ENCODE data around the gene RFX4. TPM values are rescaled to one million over a fixed set of nuclear protein-coding genes. Genes with fewer than 3 reads are reported as not detected.

The RFX4 gene
- total RNA-seq: 52.1 and 53.8 TPM in 2 replicates
- long read RNA-seq, partial matches to known transcripts: 71 of 94 reads
- long read RNA-seq, other reads (novel, unspliced or antisense): 19 of 94 reads

GRCh38 chr12:106582641-106583230 is at the start of gene RFX4:
Gene RFX4, plus strand, starts transcription at chr12:106583004. Its CDS starts 317 bp downstream, at chr12:106583321.
- Mint-ChIP-seq H3K27me3 (ENCODE audit: low read depth) (peaks cover 71% of the 10 kb centered on the region), H3K4me1 (peaks cover 45% of the 10 kb centered on the region), H3K4me3 (peak within 1 kb of the TSS; percentile 100), H3K36me3 (ENCODE audit: low read depth) (no peaks in the 10 kb centered on the region), H3K27ac (ENCODE audit: unreplicated experiment) (peak within 1 kb of the TSS; percentile 98), H3K9me3 (no peaks in the 10 kb centered on the region)
- no peak for TF ChIP-seq CTCF (conservative IDR thresholded peaks at IDR 0.05)
- peak; percentile 69 for DNase-seq (ENCODE audit: low read depth, low spot score)

DNA sequence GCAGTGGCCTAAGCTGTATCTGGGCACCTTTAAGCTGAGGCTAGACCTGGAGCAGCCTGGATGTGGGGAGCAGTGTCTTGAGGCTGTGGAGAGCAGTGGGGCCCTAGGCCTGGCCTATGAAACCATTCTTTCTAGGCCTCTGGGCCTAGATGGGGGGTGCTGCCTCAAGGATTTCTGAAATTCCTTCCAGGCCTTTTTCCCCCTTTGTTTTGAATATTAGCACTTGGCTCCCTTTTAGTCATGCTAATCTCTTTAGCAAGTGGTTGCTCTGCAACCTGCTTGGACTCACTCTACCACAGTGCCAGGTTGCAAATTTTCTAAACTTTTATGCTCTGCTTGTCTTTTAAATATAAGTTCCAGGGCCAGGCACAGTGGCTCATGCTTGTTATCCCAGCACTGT is 41.6 kb upstream of the RFX4 start:
- DNase-seq (ENCODE audit: low read depth, low spot score): no peak
- no peak for TF ChIP-seq CTCF (conservative IDR thresholded peaks at IDR 0.05)
- Mint-ChIP-seq H3K4me1 (no peaks in the 10 kb centered on the region), H3K9me3 (peaks cover 13% of the 10 kb centered on the region), H3K36me3 (ENCODE audit: low read depth) (no peaks in the 10 kb centered on the region), H3K27me3 (ENCODE audit: low read depth) (no peaks in the 10 kb centered on the region), H3K4me3 (no peak overlapping the region), H3K27ac (ENCODE audit: unreplicated experiment) (no peak overlapping the region)

GRCh38 chr12:106551410-106551809 is 31.4 kb upstream of the RFX4 start:
- Mint-ChIP-seq H3K4me3 (no peak overlapping the region), H3K4me1 (no peaks in the 10 kb centered on the region), H3K36me3 (ENCODE audit: low read depth) (peaks cover 11% of the 10 kb centered on the region), H3K27me3 (ENCODE audit: low read depth) (no peaks in the 10 kb centered on the region), H3K27ac (ENCODE audit: unreplicated experiment) (no peak overlapping the region), H3K9me3 (peaks cover 26% of the 10 kb centered on the region)
- no peak for TF ChIP-seq CTCF (conservative IDR thresholded peaks at IDR 0.05)
- DNase-seq (ENCODE audit: low read depth, low spot score): no peak

GRCh38 chr12:106552228-106552627 is 30.6 kb upstream of the RFX4 start:
- H3K27ac Mint-ChIP-seq (ENCODE audit: unreplicated experiment): no peak overlapping the region
- peaks cover 13% of the 10 kb centered on the region for H3K36me3 Mint-ChIP-seq (ENCODE audit: low read depth)
- H3K9me3 Mint-ChIP-seq: peaks cover 20% of the 10 kb centered on the region
- no peaks in the 10 kb centered on the region for H3K4me1 Mint-ChIP-seq
- H3K27me3 Mint-ChIP-seq (ENCODE audit: low read depth): no peaks in the 10 kb centered on the region
- DNase-seq (ENCODE audit: low read depth, low spot score): no peak
- H3K4me3 Mint-ChIP-seq: no peak overlapping the region
- no peak for TF ChIP-seq CTCF (conservative IDR thresholded peaks at IDR 0.05)

- no peak for TF ChIP-seq CTCF (conservative IDR thresholded peaks at IDR 0.05)
- Mint-ChIP-seq H3K27ac (ENCODE audit: unreplicated experiment) (no peak overlapping the region), H3K9me3 (peaks cover 9% of the 10 kb centered on the region), H3K4me3 (no peak overlapping the region), H3K4me1 (peaks cover 3% of the 10 kb centered on the region), H3K36me3 (ENCODE audit: low read depth) (peaks cover 2% of the 10 kb centered on the region), H3K27me3 (ENCODE audit: low read depth) (no peaks in the 10 kb centered on the region)
- DNase-seq (ENCODE audit: low read depth, low spot score): no peak
These were observed 18.0 kb upstream of the RFX4 start for GRCh38 chr12:106564678-106565329.
